ENCODE results near the gene GSN. TPM values are rescaled to one million over a fixed set of nuclear protein-coding genes. Genes with fewer than 3 reads are reported as not detected.

GSN gene
- total RNA-seq, 1 donor from 2014 or later, result 72.1 TPM

- no peak overlapping the region for H3K4me3 Mint-ChIP-seq
- no peak overlapping the region for H3K4me3 ChIP-seq
Observed at GRCh38 chr9:121239851-121240250, 28.1 kb upstream of the GSN start.

GRCh38 chr9:121240472-121241135 is 27.4 kb upstream of the GSN start:
- Histone ChIP-seq H3K27ac (no peak overlapping the region), H3K9ac (no peak overlapping the region), H3K9me3 (ENCODE audit: low read depth) (peaks cover 6% of the 10 kb centered on the region), H2AFZ (replicated peaks) (no peak overlapping the region), H3K36me3 (no peaks in the 10 kb centered on the region), H3K27me3 (peaks cover 4% of the 10 kb centered on the region), H3K4me1 (peaks cover 9% of the 10 kb centered on the region), H3K79me2 (ENCODE audit: low read depth) (no peaks in the 10 kb centered on the region), H3F3A (ENCODE audit: low read depth) (no peaks in the 10 kb centered on the region), H4K20me1 (ENCODE audit: low read depth) (no peaks in the 10 kb centered on the region), H3K4me3 (no peak overlapping the region), H3K4me2 (no peak overlapping the region)
- Mint-ChIP-seq H3K27me3 (ENCODE audit: insufficient read depth, low read depth) (no peaks in the 10 kb centered on the region), H3K9me3 (peaks cover 7% of the 10 kb centered on the region), H3K27ac (peak overlapping the region; percentile 74), H3K4me1 (peaks cover 9% of the 10 kb centered on the region), H3K36me3 (no peaks in the 10 kb centered on the region), H3K4me3 (no peak overlapping the region)
- no peak for TF ChIP-seq CTCF (IDR thresholded peaks at IDR 0.05)
- TF ChIP-seq EZH2phosphoT487 (IDR thresholded peaks at IDR 0.05), result no peak
- TF ChIP-seq EZH2 (IDR thresholded peaks at IDR 0.05), result no peak
- DNase-seq (ENCODE audit: low spot score), result no peak

More at GRCh38 chr9:121239851-121240250, 28.1 kb upstream of the GSN start:
- Histone ChIP-seq H3K4me2 (no peak overlapping the region), H3K27me3 (peaks cover 4% of the 10 kb centered on the region), H3K4me1 (peaks cover 14% of the 10 kb centered on the region), H3K9me3 (ENCODE audit: low read depth) (peaks cover 6% of the 10 kb centered on the region), H4K20me1 (ENCODE audit: low read depth) (no peaks in the 10 kb centered on the region), H3F3A (ENCODE audit: low read depth) (no peaks in the 10 kb centered on the region), H3K9ac (no peak overlapping the region), H3K36me3 (no peaks in the 10 kb centered on the region), H3K27ac (no peak overlapping the region), H3K79me2 (ENCODE audit: low read depth) (no peaks in the 10 kb centered on the region), H2AFZ (replicated peaks) (no peak overlapping the region)
- no peak for DNase-seq (ENCODE audit: low spot score)
- Mint-ChIP-seq H3K27ac (no peak overlapping the region), H3K4me1 (peaks cover 9% of the 10 kb centered on the region), H3K27me3 (ENCODE audit: insufficient read depth, low read depth) (no peaks in the 10 kb centered on the region), H3K36me3 (no peaks in the 10 kb centered on the region), H3K9me3 (peaks cover 7% of the 10 kb centered on the region)
- no peak for TF ChIP-seq EZH2phosphoT487 (IDR thresholded peaks at IDR 0.05)
- no peak for TF ChIP-seq EZH2 (IDR thresholded peaks at IDR 0.05)
- TF ChIP-seq CTCF (IDR thresholded peaks at IDR 0.05), result no peak

- no peak overlapping the region for H3K27ac ChIP-seq
- peaks cover 7% of the 10 kb centered on the region for H3K9me3 Mint-ChIP-seq
- no peak overlapping the region for H3K4me3 ChIP-seq
- H3F3A ChIP-seq (ENCODE audit: low read depth), result no peaks in the 10 kb centered on the region
- H3K36me3 ChIP-seq, result no peaks in the 10 kb centered on the region
- H3K4me2 ChIP-seq, result no peak overlapping the region
- no peaks in the 10 kb centered on the region for H4K20me1 ChIP-seq (ENCODE audit: low read depth)
- no peak for TF ChIP-seq EZH2 (IDR thresholded peaks at IDR 0.05)
- no peak for TF ChIP-seq EZH2phosphoT487 (IDR thresholded peaks at IDR 0.05)
- TF ChIP-seq CTCF (IDR thresholded peaks at IDR 0.05), result no peak
- H2AFZ ChIP-seq (replicated peaks), result no peak overlapping the region
- no peak overlapping the region for H3K4me3 Mint-ChIP-seq
- no peaks in the 10 kb centered on the region for H3K27me3 Mint-ChIP-seq (ENCODE audit: insufficient read depth, low read depth)
- H3K4me1 Mint-ChIP-seq, result peaks cover 9% of the 10 kb centered on the region
- peaks cover 9% of the 10 kb centered on the region for H3K4me1 ChIP-seq
- H3K27me3 ChIP-seq, result no peaks in the 10 kb centered on the region
- no peak overlapping the region for H3K9ac ChIP-seq
- no peak overlapping the region for H3K27ac Mint-ChIP-seq
- H3K79me2 ChIP-seq (ENCODE audit: low read depth), result no peaks in the 10 kb centered on the region
- no peak for DNase-seq (ENCODE audit: low spot score)
- no peaks in the 10 kb centered on the region for H3K36me3 Mint-ChIP-seq
- peaks cover 6% of the 10 kb centered on the region for H3K9me3 ChIP-seq (ENCODE audit: low read depth)
Observed at GRCh38 chr9:121242219-121242958, 25.6 kb upstream of the GSN start.

Data from neural progenitor cell (in vitro differentiated cells).